ENCODE measurements around the gene CTDSP2. TPM values are rescaled to one million over a fixed set of nuclear protein-coding genes. Genes with fewer than 3 reads are reported as not detected.

The CTDSP2 gene
- total RNA-seq = 115 and 118 TPM in 2 replicates

GRCh38 chr12:57846577-57847319 lies at the start of gene CTDSP2:
TSS of gene CTDSP2 (minus strand) at chr12:57846729. CDS start at chr12:57846435, 294 bp downstream.

GRCh38 chr12:57782608-57783465 lies 63.7 kb downstream of the CTDSP2 start, which contains the start of gene TSFM:
TSS of gene TSFM (plus strand) at chr12:57782787. CDS start at chr12:57782802, 15 bp downstream.

GRCh38 chr12:57772429-57773322 lies 73.9 kb downstream of the CTDSP2 start, which contains the start of gene EEF1AKMT3:
TSS of gene EEF1AKMT3 (plus strand) at chr12:57772614. CDS start at chr12:57772725, 111 bp downstream.

GRCh38 chr12:57771873-57772428 lies 74.6 kb downstream of the CTDSP2 start, which contains the start of gene METTL1:
TSS of gene METTL1 (minus strand) at chr12:57772105. CDS start at chr12:57772083, 22 bp downstream.

Other genes starting within 250 kb of the CTDSP2 start
- 29.4 and 33.7 TPM in 2 replicates for gene DTX3, start 241.9 kb downstream of the CTDSP2 start, total RNA-seq
- gene ARHGEF25, start 235.3 kb downstream of the CTDSP2 start, total RNA-seq = 42.4 and 51.6 TPM in 2 replicates
- 1.9 and 8.4 TPM in 2 replicates for gene B4GALNT1, start 213.5 kb downstream of the CTDSP2 start, total RNA-seq
- gene OS9, start 152.6 kb downstream of the CTDSP2 start, total RNA-seq = 207 and 276 TPM in 2 replicates
- gene AGAP2, start 108.0 kb downstream of the CTDSP2 start, total RNA-seq = under 0.01 TPM in 1 of 2 replicates, not detected in the other
- 80.4 and 86.0 TPM in 2 replicates for gene TSPAN31, start 101.7 kb downstream of the CTDSP2 start, total RNA-seq
- 137 and 172 TPM in 2 replicates for gene CDK4, start 94.4 kb downstream of the CTDSP2 start, total RNA-seq
- 0.71 and 3.7 TPM in 2 replicates for gene MARCHF9, start 91.6 kb downstream of the CTDSP2 start, total RNA-seq
- gene CYP27B1, start 79.7 kb downstream of the CTDSP2 start, total RNA-seq = 1.4 TPM in 1 of 2 replicates, not detected in the other
- 11.7 and 19.0 TPM in 2 replicates for gene METTL1, start 74.6 kb downstream of the CTDSP2 start, total RNA-seq
- gene EEF1AKMT3, start 74.1 kb downstream of the CTDSP2 start, total RNA-seq = 4.6 and 9.7 TPM in 2 replicates
- 28.0 and 42.9 TPM in 2 replicates for gene TSFM, start 63.9 kb downstream of the CTDSP2 start, total RNA-seq
- gene AVIL, start 28.0 kb downstream of the CTDSP2 start, total RNA-seq = 1.1 and 3.7 TPM in 2 replicates
- 11.9 and 18.5 TPM in 2 replicates for gene ATP23, start 94.8 kb upstream of the CTDSP2 start, total RNA-seq